GM18951 (cell line): ENCODE measurements around the gene KISS1R.

Source experiments
- POLR2A ChIP-seq: IDR thresholded peaks from 4 replicates; pipeline ENCODE4 v1.6.1; 2011; ENCODE audit warnings: mild to moderate bottlenecking; ENCODE audit not compliant: insufficient read length, insufficient read depth; ENCODE audit errors: extremely low read depth
- in situ Hi-C: fragments of 300-500 bp; cut with MboI; formaldehyde crosslinking; loops from one replicate; pipeline ENCODE4 v1.12.0; 2022; ENCODE audit warnings: low sequenced_read_pairs, mixed read lengths, inconsistent platforms; ENCODE audit not compliant: unreplicated experiment

The KISS1R gene

DNA sequence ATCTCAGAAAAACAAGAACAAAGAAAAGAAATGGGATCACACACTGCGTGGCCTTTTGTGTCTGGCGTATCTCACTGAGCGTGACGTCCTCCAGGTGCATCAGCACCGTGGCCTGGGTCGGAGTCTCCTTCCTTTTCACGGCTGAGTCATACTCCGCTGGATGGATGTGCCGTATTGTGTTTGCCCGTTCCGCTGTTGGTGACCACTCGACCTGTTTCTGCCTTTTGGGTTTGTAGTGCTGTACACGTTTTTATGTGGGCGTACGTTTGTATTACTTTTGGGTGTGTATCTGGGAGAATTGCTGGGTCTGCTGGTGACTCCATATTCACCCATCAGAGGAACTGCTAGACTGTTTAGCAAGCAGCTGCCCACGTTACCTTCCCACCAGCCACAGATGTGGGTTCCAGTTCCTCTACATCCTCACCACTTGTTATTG lies 20.1 kb downstream of the KISS1R start:
- in situ Hi-C loops: no loop called here
- no peak for TF ChIP-seq POLR2A

DNA sequence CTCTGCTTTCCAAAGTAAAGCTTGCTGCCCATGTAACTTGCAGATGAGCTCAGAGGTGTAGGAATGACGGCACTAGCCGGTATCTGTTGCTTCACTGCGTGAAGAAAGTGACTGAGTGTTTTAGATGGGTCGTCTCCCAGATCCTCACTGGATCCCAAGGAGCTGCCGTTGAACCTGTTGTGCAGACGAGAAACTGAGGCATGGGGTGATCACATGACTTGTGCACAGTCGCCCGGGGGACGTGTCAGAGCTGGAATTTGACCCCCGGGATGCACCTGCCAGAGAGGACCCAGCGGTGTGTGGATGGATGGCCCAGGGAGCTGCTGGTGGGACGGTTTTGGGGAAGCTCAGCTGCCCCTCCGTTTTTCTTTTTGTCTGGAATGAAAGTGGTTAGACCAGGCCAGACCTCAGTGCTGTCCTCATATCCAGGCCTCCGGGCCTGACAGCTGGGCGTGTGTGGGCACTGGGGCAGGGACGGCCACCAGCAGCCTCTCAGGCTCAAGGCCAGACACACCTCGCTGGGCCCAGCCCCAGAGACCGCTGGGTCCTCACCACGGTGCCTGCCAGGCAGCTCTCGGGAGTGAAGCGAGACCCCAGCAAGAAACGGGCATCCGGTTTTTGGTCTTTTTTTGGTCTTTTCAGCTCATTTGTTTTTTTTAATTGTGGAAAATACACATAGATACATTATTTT lies 21.2 kb downstream of the KISS1R start:
- in situ Hi-C loops: no loop called here
- TF ChIP-seq POLR2A: no peak

DNA sequence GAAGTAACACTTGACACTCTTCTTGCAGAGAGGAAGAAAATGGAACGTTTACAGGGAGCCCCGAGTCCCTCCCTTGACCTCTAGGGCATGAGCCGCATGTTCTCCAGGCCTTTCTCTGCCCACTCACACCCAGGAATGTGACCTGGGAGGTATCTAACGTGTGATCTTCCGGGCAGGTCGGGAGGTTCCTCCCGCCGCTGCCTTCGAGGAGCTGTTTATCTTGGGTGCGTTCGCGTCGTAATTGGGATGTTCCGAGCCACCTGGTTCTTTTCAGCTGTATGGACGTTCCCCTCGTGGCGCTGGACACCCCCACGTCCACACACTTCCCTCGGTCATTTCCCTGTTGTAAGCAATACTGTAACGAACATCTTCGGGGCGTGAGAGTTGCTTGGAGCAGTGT lies 22.3 kb downstream of the KISS1R start:
- no peak for TF ChIP-seq POLR2A
- in situ Hi-C loops: no loop called here

DNA sequence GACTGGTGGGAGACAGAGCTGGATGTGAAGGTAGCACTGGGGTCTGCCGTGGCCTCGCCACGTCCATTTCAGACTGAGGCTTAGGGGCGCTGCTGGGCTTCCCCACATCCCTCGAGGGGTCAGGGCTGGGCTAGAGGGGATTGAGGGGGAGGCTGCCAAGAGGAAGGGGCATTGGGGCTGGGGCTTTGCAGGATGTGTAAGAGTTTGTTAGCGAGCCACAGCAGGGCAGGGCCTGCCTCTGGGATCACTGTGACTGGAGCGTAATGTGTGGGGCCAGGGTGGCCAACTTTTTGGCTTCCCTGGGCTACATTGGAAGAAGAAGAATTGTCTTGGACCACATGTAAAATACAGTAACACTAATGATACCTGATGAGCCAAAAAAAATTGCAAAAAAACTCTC lies 22.8 kb downstream of the KISS1R start:
- no peak for TF ChIP-seq POLR2A
- in situ Hi-C loops: no loop called here

DNA sequence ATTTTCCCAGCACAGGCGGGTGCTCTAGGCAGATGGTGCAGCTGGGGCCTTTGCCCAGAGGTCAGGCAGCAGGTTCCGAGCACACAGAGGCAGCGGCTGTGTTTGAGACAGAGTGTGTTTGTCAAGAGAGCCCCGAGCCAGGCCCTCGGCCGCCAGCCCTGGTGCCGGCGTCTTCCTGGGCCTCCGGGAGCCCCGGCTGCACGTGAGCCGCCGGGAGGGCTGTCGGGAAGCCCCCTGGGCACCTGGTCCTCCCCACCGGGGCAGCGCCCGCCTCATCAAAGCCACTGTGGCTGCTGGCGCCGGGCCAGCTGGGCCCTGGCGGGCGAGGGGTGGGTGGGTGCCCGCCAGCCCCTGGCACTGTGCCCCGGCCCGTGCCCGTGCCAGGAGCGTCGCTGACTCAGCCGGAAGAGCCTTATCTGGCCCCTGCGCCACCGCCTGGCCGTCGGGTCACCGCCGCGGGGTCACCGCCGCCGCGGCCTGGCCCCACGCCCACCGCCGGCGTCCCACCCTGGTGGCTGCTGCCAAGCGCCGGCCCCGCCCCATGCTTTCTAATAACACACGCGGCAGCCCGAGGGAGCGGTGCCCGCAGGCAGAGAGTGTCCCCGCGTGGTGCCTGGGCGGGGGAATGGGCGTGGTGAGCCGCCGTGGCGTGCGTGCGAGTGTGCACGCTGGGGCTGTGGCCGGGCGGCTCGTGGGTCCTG lies 23.6 kb downstream of the KISS1R start:
- in situ Hi-C loops: no loop called here
- no peak for TF ChIP-seq POLR2A

DNA sequence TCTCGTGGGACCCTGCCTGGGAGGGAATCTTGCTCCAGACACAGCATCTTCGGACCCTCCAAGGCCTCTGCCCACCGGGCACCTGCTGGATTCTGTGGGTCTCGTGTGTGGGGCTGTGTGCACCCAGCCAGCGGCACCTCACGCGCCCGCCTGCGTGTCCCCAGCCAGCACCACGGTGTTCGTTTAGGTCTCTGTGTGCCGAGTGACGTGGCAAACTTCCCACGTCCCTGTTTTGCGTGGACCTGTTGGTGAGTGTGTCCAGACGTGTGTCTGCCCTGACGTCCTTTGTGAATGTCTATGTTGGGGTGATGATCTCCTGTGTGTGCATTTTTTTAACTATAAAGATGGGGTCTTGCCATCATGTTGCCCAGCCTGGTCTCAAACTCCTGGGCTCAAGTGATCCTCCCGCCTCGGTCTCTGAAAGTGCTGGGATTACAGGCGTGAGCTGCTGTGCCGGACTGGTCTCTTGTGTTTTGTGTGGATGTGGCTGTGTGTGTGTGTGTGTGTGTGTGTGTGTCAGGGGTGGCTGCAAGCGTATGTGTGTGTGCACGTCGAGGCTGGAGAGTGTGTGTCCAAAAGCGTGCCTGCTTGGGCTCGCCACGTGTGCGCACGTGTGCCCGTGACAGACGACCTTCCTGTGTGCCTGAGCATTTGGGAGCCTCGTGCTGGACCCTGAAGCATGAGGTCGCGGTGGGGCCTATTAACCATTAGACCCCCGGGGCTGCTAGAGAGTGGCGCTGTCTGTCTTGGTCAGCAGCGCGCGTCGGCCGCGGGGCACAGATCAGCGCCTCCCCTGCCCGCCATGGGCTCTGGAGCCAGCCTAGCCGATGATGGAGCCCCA lies 24.4 kb downstream of the KISS1R start:
- in situ Hi-C loops: no loop called here

DNA sequence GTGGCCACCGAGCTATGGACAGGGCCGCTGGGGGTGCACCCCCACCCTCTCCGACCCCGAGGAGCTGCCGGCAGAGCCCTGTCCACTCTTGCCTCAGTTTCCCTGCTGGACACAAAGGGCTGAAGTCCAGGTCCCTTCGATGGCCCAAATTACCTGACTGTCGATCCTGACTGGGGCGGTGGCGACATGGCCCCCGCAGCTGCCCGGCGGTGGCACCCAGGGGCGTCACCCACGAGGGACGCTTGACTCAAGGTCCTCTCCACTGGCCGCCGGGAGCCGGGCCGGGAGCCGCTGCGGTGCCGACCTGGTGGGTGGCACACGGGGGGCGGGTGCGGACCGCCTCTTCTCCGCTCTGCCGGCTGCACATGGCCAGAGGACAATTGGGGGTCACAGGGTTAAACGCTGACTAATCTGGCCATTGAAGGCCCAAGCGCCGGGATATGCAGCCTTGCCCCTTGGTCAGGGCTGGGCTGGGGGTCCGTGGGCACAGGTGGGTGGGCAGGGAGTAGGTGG lies 25.1 kb downstream of the KISS1R start:
- no peak for TF ChIP-seq POLR2A
- in situ Hi-C loops: no loop called here

More for the DNA sequence above, 24.4 kb downstream of the KISS1R start:
- no peak for TF ChIP-seq POLR2A

DNA sequence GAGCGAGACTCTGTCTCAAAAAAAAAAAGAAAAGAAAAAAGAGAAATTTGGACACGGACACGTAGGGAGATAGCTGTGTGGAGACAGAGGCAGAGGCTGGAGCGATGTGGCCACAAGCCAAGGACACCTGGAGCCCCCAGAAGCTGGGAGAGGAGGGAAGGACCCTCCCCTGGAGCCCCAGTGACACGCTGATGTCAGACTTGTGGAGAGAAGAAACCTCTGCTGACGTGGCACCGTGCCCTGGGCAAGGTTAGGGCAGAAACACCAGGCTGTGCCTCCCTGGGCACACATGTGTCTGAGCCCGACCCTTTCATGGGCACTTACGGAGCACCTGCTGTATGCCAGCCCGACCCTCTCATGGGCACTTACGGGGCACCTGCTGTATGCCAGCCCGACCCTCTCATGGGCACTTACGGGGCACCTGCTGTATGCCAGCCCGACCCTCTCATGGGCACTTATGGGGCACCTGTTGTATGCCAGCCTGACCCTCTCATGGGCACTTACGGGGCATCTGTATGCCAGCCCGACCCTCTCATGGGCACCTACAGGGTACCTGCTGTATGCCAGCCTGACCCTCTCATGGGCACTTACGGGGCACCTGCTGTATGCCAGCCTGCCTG lies 26.5 kb downstream of the KISS1R start:
- in situ Hi-C loops: no loop called here
- no peak for TF ChIP-seq POLR2A

DNA sequence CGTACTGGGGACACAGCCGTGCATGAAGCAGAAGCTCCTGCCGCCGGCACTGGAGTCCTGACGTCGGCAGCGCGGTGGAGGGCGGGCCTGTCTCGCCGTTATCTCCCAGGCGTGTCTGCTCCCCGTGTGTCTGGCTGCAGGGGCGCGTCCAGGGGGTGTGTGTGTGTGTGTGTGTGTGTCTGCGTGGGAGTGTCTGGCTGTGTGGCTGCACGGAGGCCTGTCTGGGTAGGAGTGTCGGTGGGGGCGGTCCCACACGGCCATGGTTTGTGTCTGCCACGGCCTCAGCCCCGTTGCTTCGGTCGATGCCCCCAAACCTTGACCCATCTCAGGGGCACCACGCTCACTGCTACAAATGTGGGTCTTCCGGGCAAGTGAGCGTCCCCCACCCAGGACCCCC lies 27.0 kb downstream of the KISS1R start:
- in situ Hi-C loops: no loop called here
- TF ChIP-seq POLR2A: no peak

DNA sequence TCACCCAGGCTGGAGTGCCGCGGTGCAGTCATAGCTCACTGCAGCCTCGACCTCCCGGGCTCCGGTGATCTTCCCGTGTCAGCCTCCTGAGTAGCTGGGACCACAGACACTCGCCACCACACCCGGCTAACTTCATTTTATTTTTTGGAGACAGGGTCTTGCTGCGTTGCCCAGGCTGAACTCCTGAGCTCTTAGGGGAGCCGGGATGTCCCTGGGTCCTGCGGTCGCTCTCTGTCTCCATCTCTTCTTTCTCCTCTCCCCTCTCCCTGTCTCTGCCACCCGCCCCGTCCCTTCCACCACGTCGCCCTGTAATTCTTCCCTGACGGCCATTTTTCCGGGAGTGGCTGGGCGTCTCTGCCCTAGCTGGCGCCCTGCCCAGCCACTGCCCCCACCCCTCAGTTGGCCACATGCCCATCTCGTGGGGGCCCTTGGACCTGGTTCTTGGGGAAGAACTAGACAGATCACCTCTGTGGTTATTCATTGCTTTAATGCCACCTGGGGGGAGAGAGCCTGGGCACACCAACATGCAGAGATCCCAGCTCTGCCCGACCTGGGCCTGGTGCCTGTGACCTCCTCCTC lies 27.6 kb downstream of the KISS1R start:
- no peak for TF ChIP-seq POLR2A
- in situ Hi-C loops: no loop called here

DNA sequence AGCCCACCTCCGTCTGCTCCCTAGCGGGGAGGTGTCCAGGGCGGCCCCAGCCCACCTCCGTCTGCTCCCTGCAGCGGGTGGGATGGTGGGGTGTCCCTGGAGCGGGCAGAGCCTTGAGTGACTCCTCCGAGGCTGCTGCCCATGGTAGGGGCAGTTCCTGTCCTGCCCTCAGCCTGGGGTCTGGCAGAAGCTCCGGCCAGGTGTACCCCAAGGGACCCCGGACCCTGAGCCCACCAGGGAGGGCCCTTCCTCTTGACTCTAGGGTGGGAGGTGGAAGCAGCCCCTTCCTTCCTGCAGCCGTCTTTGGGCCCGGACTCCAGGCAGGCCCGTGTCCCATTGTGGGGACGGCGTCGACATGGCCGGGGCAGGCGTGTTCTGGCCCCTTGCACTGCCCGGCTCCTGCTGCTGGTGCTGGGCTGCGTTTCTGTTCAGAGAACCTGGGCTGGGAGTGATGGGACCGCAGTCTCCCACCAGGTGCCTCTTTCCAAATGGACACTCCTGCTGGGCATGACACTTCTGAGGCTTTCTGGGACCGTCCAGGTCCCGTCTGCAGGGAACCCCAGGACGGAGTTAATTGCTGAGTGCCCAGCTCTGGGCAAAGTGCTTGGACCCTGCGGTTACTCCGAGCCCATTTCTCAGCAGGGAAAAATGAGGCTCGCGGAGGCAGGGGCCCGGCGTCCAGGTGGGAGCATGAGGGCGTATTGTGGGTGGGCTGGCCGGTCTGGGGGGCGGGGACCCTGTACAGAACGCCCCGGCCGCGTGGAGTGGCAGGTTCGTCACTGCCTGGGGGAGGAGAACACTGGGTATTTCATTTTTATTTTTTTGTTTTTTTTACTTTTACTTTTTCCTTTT lies 28.5 kb downstream of the KISS1R start:
- no peak for TF ChIP-seq POLR2A
- in situ Hi-C loops: no loop called here
